C4-2B (cell line): ENCODE results near the gene TMEM165.

ENCODE experiments used
- ZFX ChIP-seq: fragments of 450-650 bp; IDR thresholded peaks from 2 replicates; pipeline ENCODE4 v1.6.1; 2017
- TF ChIP-seq, protein P1 (sequence below): fragments of 450-650 bp; conservative IDR thresholded peaks from 2 replicates; pipeline ENCODE4 v1.5.1; 2017; ENCODE audit warnings: mild to moderate bottlenecking

DNA sequence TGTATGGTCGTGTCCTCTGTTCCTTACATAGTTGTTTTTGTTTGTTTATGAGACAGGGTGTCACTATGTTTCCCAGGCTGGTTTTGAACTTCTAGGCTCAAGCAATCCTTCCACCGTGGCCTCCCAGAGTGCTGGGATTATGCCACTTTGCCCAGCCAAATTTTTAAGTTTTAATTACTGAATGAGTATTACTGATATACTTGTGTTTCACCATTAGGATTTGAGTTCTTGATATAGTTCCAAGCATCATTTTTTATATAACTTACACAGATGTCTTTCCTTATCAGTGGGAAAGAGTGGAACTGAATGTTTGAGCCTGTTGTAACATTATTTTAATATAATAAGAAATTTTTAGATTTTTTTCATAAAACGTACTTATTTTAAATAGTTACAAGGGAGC is 20.4 kb downstream of the TMEM165 start:
- TF ChIP-seq, protein P1, sequence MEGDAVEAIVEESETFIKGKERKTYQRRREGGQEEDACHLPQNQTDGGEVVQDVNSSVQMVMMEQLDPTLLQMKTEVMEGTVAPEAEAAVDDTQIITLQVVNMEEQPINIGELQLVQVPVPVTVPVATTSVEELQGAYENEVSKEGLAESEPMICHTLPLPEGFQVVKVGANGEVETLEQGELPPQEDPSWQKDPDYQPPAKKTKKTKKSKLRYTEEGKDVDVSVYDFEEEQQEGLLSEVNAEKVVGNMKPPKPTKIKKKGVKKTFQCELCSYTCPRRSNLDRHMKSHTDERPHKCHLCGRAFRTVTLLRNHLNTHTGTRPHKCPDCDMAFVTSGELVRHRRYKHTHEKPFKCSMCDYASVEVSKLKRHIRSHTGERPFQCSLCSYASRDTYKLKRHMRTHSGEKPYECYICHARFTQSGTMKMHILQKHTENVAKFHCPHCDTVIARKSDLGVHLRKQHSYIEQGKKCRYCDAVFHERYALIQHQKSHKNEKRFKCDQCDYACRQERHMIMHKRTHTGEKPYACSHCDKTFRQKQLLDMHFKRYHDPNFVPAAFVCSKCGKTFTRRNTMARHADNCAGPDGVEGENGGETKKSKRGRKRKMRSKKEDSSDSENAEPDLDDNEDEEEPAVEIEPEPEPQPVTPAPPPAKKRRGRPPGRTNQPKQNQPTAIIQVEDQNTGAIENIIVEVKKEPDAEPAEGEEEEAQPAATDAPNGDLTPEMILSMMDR = no peak
- TF ChIP-seq ZFX = no peak
